K562 (cell line): Measurements from ENCODE around the gene CMSS1.

Experiments
- CREM ChIP-seq: IDR thresholded peaks from 2 replicates; pipeline ENCODE4 v1.6.1; 2014; ENCODE audit warnings: antibody characterized with exemption, low read depth
- MNT ChIP-seq, 2 experiments: fragments of 450-650 bp; conservative IDR thresholded peaks; 2 replicates each; pipeline ENCODE4 v1.6.1; 2017; ENCODE audit warnings: mild to moderate bottlenecking in 2 of 2, moderate library complexity in 2 of 2
- ZHX1 ChIP-seq: fragments of 150-350 bp; conservative IDR thresholded peaks from 2 replicates; pipeline ENCODE4 v1.6.1; 2014; ENCODE audit warnings: low read length
- ZNF280B ChIP-seq: fragments of 250-450 bp; sonication (Bioruptor Pico); IDR thresholded peaks from 2 replicates; pipeline ENCODE4 v1.5.1; 2021; ENCODE audit warnings: mild to moderate bottlenecking

DNA sequence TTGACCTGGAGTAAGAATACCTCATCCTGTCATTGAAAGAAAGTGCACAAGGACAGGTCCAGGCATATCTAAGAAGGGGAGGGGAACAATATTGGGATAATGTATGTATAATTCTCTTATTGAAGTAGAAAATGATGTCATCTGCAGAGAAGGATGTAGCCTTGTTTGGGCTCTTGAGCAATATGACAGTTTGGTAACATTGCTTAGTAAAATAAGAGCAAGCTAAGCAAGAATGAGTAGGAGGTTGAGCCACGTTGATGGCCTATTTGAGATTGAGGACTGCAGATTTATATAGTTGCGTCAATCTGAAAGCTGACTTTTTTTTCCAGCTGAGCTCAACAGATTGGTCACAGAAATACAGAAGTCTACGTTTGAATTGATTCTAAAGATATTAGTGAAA, 151.5 kb downstream of the CMSS1 start:
- TF ChIP-seq CREM, result no peak
- no peak for TF ChIP-seq ZNF280B (CRISPR knock-in tag)
- no peak for TF ChIP-seq ZHX1
- TF ChIP-seq MNT (conservative IDR thresholded peaks at IDR 0.05), result no peak
